K562 treated with DMSO at 1 percent for 48 hours (cell line): Measurements from ENCODE around the gene PPP1R3F. TPM values are rescaled to one million over a fixed set of nuclear protein-coding genes. Genes with fewer than 3 reads are reported as not detected.

Experiments used
- total RNA-seq: library from RNA; unstranded; fragments of 300-600 nt; gene quantifications from 2 replicates; pipeline ENCODE4 v1.2.3, GENCODE V29; 2022; ENCODE audit warnings: low replicate concordance; ENCODE audit errors: extremely low read depth

PPP1R3F gene, protein sequence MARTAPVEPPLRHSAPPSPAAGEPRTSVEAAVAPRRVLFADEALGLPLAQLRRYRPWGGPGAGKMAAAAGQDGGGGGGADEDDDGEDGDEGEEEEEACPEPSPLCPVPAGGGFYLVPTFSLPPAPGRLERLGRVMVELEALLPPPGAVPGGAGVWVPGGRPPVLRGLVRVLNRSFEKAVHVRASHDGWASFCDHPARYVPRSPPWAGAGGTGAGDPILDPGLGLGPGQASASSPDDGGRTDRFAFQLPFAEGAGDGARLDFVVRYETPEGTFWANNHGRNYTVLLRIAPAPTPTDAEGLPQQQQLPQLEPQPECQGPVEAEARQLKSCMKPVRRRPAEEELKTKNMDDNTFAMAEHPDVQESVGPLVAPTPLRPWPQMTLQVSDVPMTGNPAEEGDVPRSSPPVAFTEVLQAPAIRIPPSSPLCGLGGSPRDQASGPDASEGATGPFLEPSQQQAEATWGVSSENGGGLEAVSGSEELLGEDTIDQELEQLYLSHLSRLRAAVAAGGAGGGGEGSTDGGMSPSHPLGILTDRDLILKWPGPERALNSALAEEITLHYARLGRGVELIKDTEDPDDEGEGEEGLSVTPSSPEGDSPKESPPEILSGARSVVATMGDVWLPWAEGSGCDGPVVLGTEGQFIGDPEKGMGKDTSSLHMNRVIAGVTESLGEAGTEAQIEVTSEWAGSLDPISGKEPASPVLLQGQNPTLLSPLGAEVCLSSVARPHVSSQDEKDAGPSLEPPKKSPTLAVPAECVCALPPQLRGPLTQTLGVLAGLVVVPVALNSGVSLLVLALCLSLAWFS
- not detected in 2 replicates for total RNA-seq

DNA sequence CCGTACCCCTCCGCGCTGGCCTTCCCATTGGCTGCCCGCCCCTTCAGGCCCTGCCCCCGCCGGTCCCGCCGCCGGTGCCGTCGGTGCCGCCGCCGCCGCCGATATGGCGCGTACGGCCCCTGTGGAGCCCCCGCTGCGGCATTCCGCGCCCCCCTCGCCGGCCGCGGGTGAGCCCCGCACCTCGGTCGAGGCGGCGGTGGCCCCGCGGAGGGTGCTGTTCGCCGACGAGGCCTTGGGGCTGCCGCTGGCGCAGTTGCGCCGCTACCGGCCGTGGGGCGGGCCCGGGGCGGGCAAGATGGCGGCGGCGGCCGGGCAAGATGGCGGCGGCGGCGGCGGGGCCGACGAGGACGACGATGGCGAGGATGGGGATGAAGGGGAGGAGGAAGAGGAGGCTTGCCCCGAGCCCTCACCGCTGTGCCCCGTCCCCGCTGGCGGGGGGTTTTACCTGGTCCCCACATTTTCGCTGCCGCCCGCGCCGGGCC, at the start of gene PPP1R3F:
TSS of gene PPP1R3F (plus strand) at position 27 of the 482 bp plus-strand sequence. CDS start at position 104, 77 bp downstream.

GRCh38 chrX:49233176-49233575, 36.4 kb upstream of the PPP1R3F start, which contains the start of gene CACNA1F:
Gene CACNA1F (minus strand): TSS chrX:49233340. CDS start chrX:49233309, 31 bp downstream.

GRCh38 chrX:49264460-49264859, 5.1 kb upstream of the PPP1R3F start, which contains the start of gene FOXP3:
Gene FOXP3 (minus strand): TSS chrX:49264710. CDS start chrX:49258505, 6,205 bp downstream.

GRCh38 chrX:49303346-49303745, 33.8 kb downstream of the PPP1R3F start, which contains the start of gene GAGE10:
Gene GAGE10 (plus strand): TSS chrX:49303646. CDS start chrX:49304860, 1,214 bp downstream.

GRCh38 chrX:49321737-49322136, 52.1 kb downstream of the PPP1R3F start, which contains the start of gene GAGE12J:
Gene GAGE12J (plus strand): TSS chrX:49322037. CDS start chrX:49323194, 1,157 bp downstream.

DNA sequence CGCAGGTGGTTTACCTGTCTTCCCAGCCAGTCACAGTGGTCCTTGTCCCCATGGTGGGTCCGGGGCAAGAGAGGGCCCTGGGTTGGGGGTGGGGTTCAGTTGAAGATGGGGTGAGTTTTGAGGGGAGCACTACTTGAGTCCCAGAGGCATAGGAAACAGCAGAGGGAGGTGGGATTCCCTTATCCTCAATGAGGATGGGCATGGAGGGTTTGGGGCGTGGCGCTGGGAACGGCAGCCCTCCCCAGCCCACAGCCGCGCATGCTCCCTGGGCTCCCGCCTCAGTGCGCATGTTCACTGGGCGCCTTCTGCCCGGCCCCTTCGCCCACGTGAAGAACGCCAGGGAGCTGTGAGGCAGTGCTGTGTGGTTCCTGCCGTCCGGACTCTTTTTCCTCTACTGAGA, 61.7 kb downstream of the PPP1R3F start, which contains the start of gene GAGE13:
TSS of gene GAGE13 (plus strand) at position 301 of the 400 bp plus-strand sequence. CDS start 1,156 bp downstream, outside the sequence.

Other genes with a start within 250 kb of the PPP1R3F start
- gene TFE3, start 226.4 kb upstream of the PPP1R3F start, total RNA-seq, result not detected in 2 replicates
- gene CCDC120, start 210.8 kb upstream of the PPP1R3F start, total RNA-seq, result not detected in 2 replicates
- not detected in 2 replicates for gene PRAF2, start 195.8 kb upstream of the PPP1R3F start, total RNA-seq
- gene WDR45, start 189.9 kb upstream of the PPP1R3F start, total RNA-seq, result not detected in 2 replicates
- not detected in 2 replicates for gene GPKOW, start 146.1 kb upstream of the PPP1R3F start, total RNA-seq
- gene MAGIX, start 107.0 kb upstream of the PPP1R3F start, total RNA-seq, result not detected in 2 replicates
- not detected in 2 replicates for gene PLP2, start 97.9 kb upstream of the PPP1R3F start, total RNA-seq
- gene PRICKLE3, start 83.4 kb upstream of the PPP1R3F start, total RNA-seq, result not detected in 2 replicates
- not detected in 2 replicates for gene SYP, start 69.6 kb upstream of the PPP1R3F start, total RNA-seq
- gene CACNA1F, start 36.5 kb upstream of the PPP1R3F start, total RNA-seq, result not detected in 2 replicates
- gene CCDC22, start 34.3 kb upstream of the PPP1R3F start, total RNA-seq, result not detected in 2 replicates
- not detected in 2 replicates for gene FOXP3, start 5.1 kb upstream of the PPP1R3F start, total RNA-seq
- gene GAGE10, start 33.9 kb downstream of the PPP1R3F start, total RNA-seq, result not detected in 2 replicates
- gene GAGE12J, start 52.2 kb downstream of the PPP1R3F start, total RNA-seq, result not detected in 2 replicates
- not detected in 2 replicates for gene GAGE13, start 61.8 kb downstream of the PPP1R3F start, total RNA-seq